ENCODE results near the gene DBI.

The DBI gene

DNA sequence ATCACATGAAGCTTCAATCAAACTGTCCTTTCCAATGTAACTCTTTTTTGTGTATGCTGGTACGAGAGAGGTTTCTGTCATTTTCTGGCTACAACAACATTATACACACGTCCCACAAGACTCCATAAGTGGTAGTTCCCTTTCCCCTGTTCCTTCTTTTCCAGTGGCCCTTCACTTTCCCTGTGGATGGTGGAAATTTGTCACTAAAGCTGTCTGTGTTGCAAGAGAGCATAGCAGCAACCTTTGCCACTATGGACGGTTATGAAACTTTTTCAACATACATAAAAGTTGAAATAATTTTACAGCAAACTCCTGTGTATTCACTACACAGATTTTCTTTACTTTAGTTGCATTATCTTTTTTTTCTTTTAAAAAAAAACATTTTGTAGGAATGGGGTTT is 18.7 kb downstream of the DBI start:
- no peak for TF ChIP-seq POLR2AphosphoS5 (IDR thresholded peaks at IDR 0.05; ENCODE audit: low read depth, low read length)
- no peak for TF ChIP-seq SIN3A (IDR thresholded peaks at IDR 0.05; ENCODE audit: borderline replicate concordance, insufficient read depth, low read length)
- no peak for TF ChIP-seq TAF1 (IDR thresholded peaks at IDR 0.05; ENCODE audit: borderline replicate concordance, insufficient read depth, low read length)
- no peak for TF ChIP-seq FOXP2 (optimal IDR thresholded peaks at IDR 0.05; ENCODE audit: borderline replicate concordance, extremely low read depth, extremely low read length, insufficient read depth)
- TF ChIP-seq, protein P1, sequence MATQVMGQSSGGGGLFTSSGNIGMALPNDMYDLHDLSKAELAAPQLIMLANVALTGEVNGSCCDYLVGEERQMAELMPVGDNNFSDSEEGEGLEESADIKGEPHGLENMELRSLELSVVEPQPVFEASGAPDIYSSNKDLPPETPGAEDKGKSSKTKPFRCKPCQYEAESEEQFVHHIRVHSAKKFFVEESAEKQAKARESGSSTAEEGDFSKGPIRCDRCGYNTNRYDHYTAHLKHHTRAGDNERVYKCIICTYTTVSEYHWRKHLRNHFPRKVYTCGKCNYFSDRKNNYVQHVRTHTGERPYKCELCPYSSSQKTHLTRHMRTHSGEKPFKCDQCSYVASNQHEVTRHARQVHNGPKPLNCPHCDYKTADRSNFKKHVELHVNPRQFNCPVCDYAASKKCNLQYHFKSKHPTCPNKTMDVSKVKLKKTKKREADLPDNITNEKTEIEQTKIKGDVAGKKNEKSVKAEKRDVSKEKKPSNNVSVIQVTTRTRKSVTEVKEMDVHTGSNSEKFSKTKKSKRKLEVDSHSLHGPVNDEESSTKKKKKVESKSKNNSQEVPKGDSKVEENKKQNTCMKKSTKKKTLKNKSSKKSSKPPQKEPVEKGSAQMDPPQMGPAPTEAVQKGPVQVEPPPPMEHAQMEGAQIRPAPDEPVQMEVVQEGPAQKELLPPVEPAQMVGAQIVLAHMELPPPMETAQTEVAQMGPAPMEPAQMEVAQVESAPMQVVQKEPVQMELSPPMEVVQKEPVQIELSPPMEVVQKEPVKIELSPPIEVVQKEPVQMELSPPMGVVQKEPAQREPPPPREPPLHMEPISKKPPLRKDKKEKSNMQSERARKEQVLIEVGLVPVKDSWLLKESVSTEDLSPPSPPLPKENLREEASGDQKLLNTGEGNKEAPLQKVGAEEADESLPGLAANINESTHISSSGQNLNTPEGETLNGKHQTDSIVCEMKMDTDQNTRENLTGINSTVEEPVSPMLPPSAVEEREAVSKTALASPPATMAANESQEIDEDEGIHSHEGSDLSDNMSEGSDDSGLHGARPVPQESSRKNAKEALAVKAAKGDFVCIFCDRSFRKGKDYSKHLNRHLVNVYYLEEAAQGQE (IDR thresholded peaks at IDR 0.05; ENCODE audit: insufficient read depth in 1 of 2, low read depth in 2 of 2, low read length in 2 of 2), result no peak

GRCh38 chr2:119387381-119388129 is 20.8 kb downstream of the DBI start:
- no peak for TF ChIP-seq POLR2AphosphoS5 (IDR thresholded peaks at IDR 0.05; ENCODE audit: low read depth, low read length)
- no peak for TF ChIP-seq FOXP2 (optimal IDR thresholded peaks at IDR 0.05; ENCODE audit: borderline replicate concordance, extremely low read depth, extremely low read length, insufficient read depth)
- TF ChIP-seq SIN3A (IDR thresholded peaks at IDR 0.05; ENCODE audit: borderline replicate concordance, insufficient read depth, low read length), result no peak
- no peak for TF ChIP-seq TAF1 (IDR thresholded peaks at IDR 0.05; ENCODE audit: borderline replicate concordance, insufficient read depth, low read length)
- TF ChIP-seq, protein P1 (IDR thresholded peaks at IDR 0.05; ENCODE audit: insufficient read depth in 1 of 2, low read depth in 2 of 2, low read length in 2 of 2), result no peak

DNA sequence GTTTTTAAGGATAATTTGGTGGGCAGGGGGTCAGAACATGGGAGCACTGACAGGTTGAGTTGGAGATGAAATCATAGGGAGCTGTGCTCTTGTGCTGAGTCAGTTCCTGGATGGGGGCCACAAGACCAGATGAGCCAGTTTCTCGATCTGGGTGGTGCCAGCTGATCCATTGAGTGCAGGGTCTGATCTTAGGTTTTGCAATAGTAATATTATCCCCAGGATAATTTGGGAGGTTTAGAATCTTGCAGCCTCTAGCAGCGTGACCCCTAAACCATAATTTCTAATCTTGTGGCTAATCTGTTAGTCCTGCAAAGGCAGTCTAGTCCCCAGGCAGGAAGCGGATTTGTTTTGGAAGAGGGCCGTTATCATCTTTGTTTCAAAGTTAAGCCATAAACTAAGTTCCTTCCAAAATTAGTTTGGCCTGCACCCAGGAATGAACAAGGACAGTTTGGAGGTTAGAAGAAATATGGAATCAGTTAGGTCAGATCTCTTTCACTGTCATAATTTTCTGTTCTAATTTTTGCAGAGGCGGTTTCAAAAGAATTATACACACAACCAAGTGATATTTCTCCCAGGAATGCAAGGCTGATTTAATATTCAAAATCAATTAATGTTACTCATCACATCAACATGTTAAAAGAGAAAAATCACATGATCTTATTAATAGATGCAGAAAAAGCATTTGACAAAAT is 23.0 kb downstream of the DBI start:
- no peak for TF ChIP-seq POLR2AphosphoS5 (IDR thresholded peaks at IDR 0.05; ENCODE audit: low read depth, low read length)
- TF ChIP-seq SIN3A (IDR thresholded peaks at IDR 0.05; ENCODE audit: borderline replicate concordance, insufficient read depth, low read length), result no peak
- TF ChIP-seq FOXP2 (optimal IDR thresholded peaks at IDR 0.05; ENCODE audit: borderline replicate concordance, extremely low read depth, extremely low read length, insufficient read depth), result no peak
- TF ChIP-seq TAF1 (IDR thresholded peaks at IDR 0.05; ENCODE audit: borderline replicate concordance, insufficient read depth, low read length), result no peak
- TF ChIP-seq, protein P1 (IDR thresholded peaks at IDR 0.05; ENCODE audit: insufficient read depth in 1 of 2, low read depth in 2 of 2, low read length in 2 of 2), result no peak

- TF ChIP-seq FOXP2 (optimal IDR thresholded peaks at IDR 0.05; ENCODE audit: borderline replicate concordance, extremely low read depth, extremely low read length, insufficient read depth), result no peak
- TF ChIP-seq, protein P1 (IDR thresholded peaks at IDR 0.05; ENCODE audit: insufficient read depth in 1 of 2, low read depth in 2 of 2, low read length in 2 of 2), result no peak
- TF ChIP-seq SIN3A (IDR thresholded peaks at IDR 0.05; ENCODE audit: borderline replicate concordance, insufficient read depth, low read length), result no peak
- no peak for TF ChIP-seq POLR2AphosphoS5 (IDR thresholded peaks at IDR 0.05; ENCODE audit: low read depth, low read length)
Observed at GRCh38 chr2:119393971-119394748, 27.4 kb downstream of the DBI start.

Measured in PFSK-1 (cell line).